Trophoblast cell (in vitro differentiated cells and primary cell): ENCODE results near the gene NKAIN1.
A peak's percentile ranks its signal among the peaks of the same experiment; 100 is the strongest.

ENCODE experiments used
- DNase-seq, 2 donors: peaks; one replicate each; pipeline ENCODE4 v3.0.0-alpha.2; 2016
- H2AFZ ChIP-seq: 2 replicates; pipeline ENCODE4 v1.6.1; 2013; ENCODE audit warnings: low read length, moderate library complexity, mild to moderate bottlenecking; ENCODE audit not compliant: insufficient read depth, poor library complexity
- H2AK5ac ChIP-seq: 2 replicates; pipeline ENCODE4 v1.6.1; 2013; ENCODE audit warnings: mild to moderate bottlenecking, low read length
- H2BK120ac ChIP-seq: 2 replicates; pipeline ENCODE4 v1.6.1; 2013; ENCODE audit warnings: low read length, mild to moderate bottlenecking, moderate library complexity; ENCODE audit not compliant: insufficient read depth, poor library complexity
- H2BK12ac ChIP-seq: 2 replicates; pipeline ENCODE4 v1.6.1; 2013; ENCODE audit warnings: mild to moderate bottlenecking, low read length, moderate library complexity
- H2BK5ac ChIP-seq: 2 replicates; pipeline ENCODE4 v1.6.1; 2013; ENCODE audit warnings: low read length, low read depth, moderate library complexity, mild to moderate bottlenecking; ENCODE audit not compliant: poor library complexity
- H3K14ac ChIP-seq: 2 replicates; pipeline ENCODE4 v1.6.1; 2013; ENCODE audit warnings: mild to moderate bottlenecking, low read length
- H3K18ac ChIP-seq: 2 replicates; pipeline ENCODE4 v1.6.1; 2013; ENCODE audit warnings: mild to moderate bottlenecking, low read length
- H3K23ac ChIP-seq: 2 replicates; pipeline ENCODE4 v1.6.1; 2013; ENCODE audit warnings: low read length
- H3K27ac ChIP-seq: 2 replicates; pipeline ENCODE4 v1.5.1; 2013; ENCODE audit warnings: low read depth, mild to moderate bottlenecking, inconsistent platforms, low read length, moderate library complexity
- H3K27me3 ChIP-seq: 2 replicates; pipeline ENCODE4 v1.6.1; 2013; ENCODE audit warnings: inconsistent platforms, mild to moderate bottlenecking, low read length, moderate library complexity; ENCODE audit not compliant: insufficient read depth
- H3K36me3 ChIP-seq, 2 experiments: 1 replicate in 1 of 2; 2 replicates in 1 of 2; pipeline ENCODE4 v1.6.1; 2013; ENCODE audit warnings: low read length in 2 of 2, mild to moderate bottlenecking in 2 of 2, moderate library complexity in 1 of 2; ENCODE audit not compliant: insufficient read depth in 2 of 2, control insufficient read depth in 1 of 2
- H3K4ac ChIP-seq: 2 replicates; pipeline ENCODE4 v1.6.1; 2013; ENCODE audit warnings: low read depth, mild to moderate bottlenecking, low read length, moderate library complexity
- H3K4me1 ChIP-seq, 2 experiments: 1 replicate in 1 of 2; 2 replicates in 1 of 2; pipeline ENCODE4 v1.6.1; 2013; ENCODE audit warnings: low read length in 2 of 2, mild to moderate bottlenecking in 2 of 2, moderate library complexity in 1 of 2; ENCODE audit not compliant: insufficient read depth in 2 of 2, control insufficient read depth in 1 of 2
- H3K4me2 ChIP-seq: 2 replicates; pipeline ENCODE4 v1.6.1; 2013; ENCODE audit warnings: inconsistent platforms, mild to moderate bottlenecking, low read length, moderate library complexity
- H3K4me3 ChIP-seq: 2 replicates; pipeline ENCODE4 v1.5.1; 2013; ENCODE audit warnings: mild to moderate bottlenecking, low read depth, low read length, inconsistent platforms
- H3K79me1 ChIP-seq: one replicate; pipeline ENCODE4 v1.6.1; 2013; ENCODE audit warnings: low read length
- H3K79me2 ChIP-seq: 2 replicates; pipeline ENCODE4 v1.6.1; 2013; ENCODE audit warnings: low read length, mild to moderate bottlenecking; ENCODE audit not compliant: control insufficient read depth, insufficient read depth, poor library complexity
- H3K9ac ChIP-seq: 2 replicates; pipeline ENCODE4 v1.6.1; 2013; ENCODE audit warnings: mild to moderate bottlenecking, low read length
- H3K9me3 ChIP-seq: 2 replicates; pipeline ENCODE4 v1.6.1; 2013; ENCODE audit warnings: low read depth, mild to moderate bottlenecking, control low read depth, inconsistent platforms, low read length; ENCODE audit not compliant: insufficient read depth
- H4K12ac ChIP-seq: 2 replicates; pipeline ENCODE4 v1.6.1; 2013; ENCODE audit warnings: low read depth, mild to moderate bottlenecking, low read length, moderate library complexity
- H4K8ac ChIP-seq: 2 replicates; pipeline ENCODE4 v1.6.1; 2013; ENCODE audit warnings: low read depth, mild to moderate bottlenecking, low read length, moderate library complexity
- H4K91ac ChIP-seq: one replicate; pipeline ENCODE4 v1.6.1; 2013; ENCODE audit warnings: low read depth, mild to moderate bottlenecking, low read length, moderate library complexity
- WGBS: extraction: QIAGEN DNeasy Blood & Tissue Kit; methylation state at CpG from one replicate; pipeline ENCODE4 v1.1.7; 2013; ENCODE audit warnings: missing lambda C conversion rate; ENCODE audit not compliant: insufficient read length, insufficient coverage; ENCODE audit errors: extremely low coverage; 5-methylcytosine and 5-hydroxymethylcytosine counted together

NKAIN1 gene

GRCh38 chr1:31170486-31170735 lies 69.3 kb downstream of the NKAIN1 start:
- Histone ChIP-seq H3K14ac (peak overlapping the region; percentile 7), H3K36me3 (no peaks in the 10 kb centered on the region), H3K23ac (no peak overlapping the region), H2AFZ (peak overlapping the region; percentile 12), H3K18ac (no peak overlapping the region), H3K9ac (no peak overlapping the region), H4K12ac (no peak overlapping the region), H3K4ac (no peak overlapping the region), H3K9me3 (peaks cover under 1% of the 10 kb centered on the region), H3K4me1 (peaks cover 14 to 19% of the 10 kb centered on the region in 2 experiments), H2BK12ac (peak overlapping the region; percentile 47), H4K91ac (peak overlapping the region; percentile 80), H2AK5ac (no peak overlapping the region), H3K79me1 (peaks cover 16% of the 10 kb centered on the region), H4K8ac (peak overlapping the region; percentile 47), H3K27me3 (no peaks in the 10 kb centered on the region), H3K4me2 (no peak overlapping the region), H3K4me3 (no peak overlapping the region), H3K79me2 (no peaks in the 10 kb centered on the region), H3K27ac (peak overlapping the region; percentile 94), H2BK120ac (peak overlapping the region; percentile 10), H2BK5ac (peak overlapping the region; percentile 70)
- DNase-seq = no peak
- no CpG with 5 or more reads among the region's 4 CpGs for WGBS

- WGBS = no CpG with 5 or more reads among the region's 8 CpGs
- H3K79me1 ChIP-seq = peaks cover 6% of the 10 kb centered on the region
- no peak overlapping the region for H3K23ac ChIP-seq
- H3K79me2 ChIP-seq = peaks cover 1% of the 10 kb centered on the region
- H3K4me1 ChIP-seq = peaks cover 11 to 14% of the 10 kb centered on the region in 2 experiments
- no peak overlapping the region for H3K18ac ChIP-seq
- H4K12ac ChIP-seq = no peak overlapping the region
- no peaks in the 10 kb centered on the region for H3K36me3 ChIP-seq
- H3K4ac ChIP-seq = no peak overlapping the region
- H2AK5ac ChIP-seq = no peak overlapping the region
- H2BK5ac ChIP-seq = no peak overlapping the region
- H2BK12ac ChIP-seq = peak overlapping the region; percentile 6
- no peaks in the 10 kb centered on the region for H3K27me3 ChIP-seq
- H4K91ac ChIP-seq = peak overlapping the region; percentile 28
- H3K4me3 ChIP-seq = no peak overlapping the region
- H2AFZ ChIP-seq = no peak overlapping the region
- no peaks in the 10 kb centered on the region for H3K9me3 ChIP-seq
- H2BK120ac ChIP-seq = no peak overlapping the region
- H4K8ac ChIP-seq = no peak overlapping the region
- H3K4me2 ChIP-seq = no peak overlapping the region
- no peak overlapping the region for H3K27ac ChIP-seq
- no peak overlapping the region for H3K9ac ChIP-seq
- no peak overlapping the region for H3K14ac ChIP-seq
- no peak for DNase-seq
Measured at GRCh38 chr1:31166462-31166861, 73.2 kb downstream of the NKAIN1 start.

GRCh38 chr1:31164291-31164690 lies 75.4 kb downstream of the NKAIN1 start:
- H2BK12ac ChIP-seq = no peak overlapping the region

GRCh38 chr1:31163866-31164265 lies 75.8 kb downstream of the NKAIN1 start:
- H3K23ac ChIP-seq = no peak overlapping the region
- H2BK120ac ChIP-seq = no peak overlapping the region
- no peak overlapping the region for H3K18ac ChIP-seq
- no peak overlapping the region for H4K12ac ChIP-seq
- H3K4me1 ChIP-seq = peaks cover 7 to 11% of the 10 kb centered on the region in 2 experiments
- H2AFZ ChIP-seq = no peak overlapping the region
- no peak overlapping the region for H3K4me3 ChIP-seq
- no peaks in the 10 kb centered on the region for H3K9me3 ChIP-seq
- no peak overlapping the region for H3K4me2 ChIP-seq
- H3K36me3 ChIP-seq = no peaks in the 10 kb centered on the region
- WGBS = no CpG with 5 or more reads among the region's 9 CpGs
- no peak overlapping the region for H2BK5ac ChIP-seq
- DNase-seq = peak in 1 of 2 donors; percentile 55
- H3K79me2 ChIP-seq = peaks cover 1% of the 10 kb centered on the region
- H2AK5ac ChIP-seq = no peak overlapping the region
- no peak overlapping the region for H3K9ac ChIP-seq
- H3K14ac ChIP-seq = no peak overlapping the region
- peak overlapping the region; percentile 43 for H4K91ac ChIP-seq
- no peak overlapping the region for H3K4ac ChIP-seq
- no peak overlapping the region for H4K8ac ChIP-seq
- H3K27ac ChIP-seq = no peak overlapping the region
- H3K79me1 ChIP-seq = no peaks in the 10 kb centered on the region
- no peaks in the 10 kb centered on the region for H3K27me3 ChIP-seq
- H2BK12ac ChIP-seq = no peak overlapping the region

More at GRCh38 chr1:31164291-31164690, 75.4 kb downstream of the NKAIN1 start:
- H3K9me3 ChIP-seq = no peaks in the 10 kb centered on the region
- no peak overlapping the region for H2AFZ ChIP-seq
- H4K12ac ChIP-seq = no peak overlapping the region
- no peak overlapping the region for H3K4me3 ChIP-seq
- H3K18ac ChIP-seq = no peak overlapping the region
- H3K27ac ChIP-seq = no peak overlapping the region
- no peak overlapping the region for H3K4ac ChIP-seq
- H4K8ac ChIP-seq = no peak overlapping the region
- no peaks in the 10 kb centered on the region for H3K27me3 ChIP-seq
- H3K23ac ChIP-seq = no peak overlapping the region
- no peak overlapping the region for H2BK5ac ChIP-seq
- H3K36me3 ChIP-seq = no peaks in the 10 kb centered on the region
- H3K14ac ChIP-seq = no peak overlapping the region
- H3K9ac ChIP-seq = no peak overlapping the region
- no peaks in the 10 kb centered on the region for H3K79me1 ChIP-seq
- no peak overlapping the region for H2BK120ac ChIP-seq
- no CpG with 5 or more reads among the region's 5 CpGs for WGBS
- peak overlapping the region; percentile 43 for H4K91ac ChIP-seq
- peaks cover 7 to 11% of the 10 kb centered on the region in 2 experiments for H3K4me1 ChIP-seq
- DNase-seq = peak; percentile 45 to 76
- no peak overlapping the region for H3K4me2 ChIP-seq
- peaks cover 1% of the 10 kb centered on the region for H3K79me2 ChIP-seq
- no peak overlapping the region for H2AK5ac ChIP-seq
